ENCODE results near the gene MED13L. TPM values are rescaled to one million over a fixed set of nuclear protein-coding genes. Genes with fewer than 3 reads are reported as not detected.

MED13L gene
- total and polyA plus RNA-seq, 2 of the 4 experiments (the other 2 are of a cell fraction): 17.9 to 49.1 TPM

DNA sequence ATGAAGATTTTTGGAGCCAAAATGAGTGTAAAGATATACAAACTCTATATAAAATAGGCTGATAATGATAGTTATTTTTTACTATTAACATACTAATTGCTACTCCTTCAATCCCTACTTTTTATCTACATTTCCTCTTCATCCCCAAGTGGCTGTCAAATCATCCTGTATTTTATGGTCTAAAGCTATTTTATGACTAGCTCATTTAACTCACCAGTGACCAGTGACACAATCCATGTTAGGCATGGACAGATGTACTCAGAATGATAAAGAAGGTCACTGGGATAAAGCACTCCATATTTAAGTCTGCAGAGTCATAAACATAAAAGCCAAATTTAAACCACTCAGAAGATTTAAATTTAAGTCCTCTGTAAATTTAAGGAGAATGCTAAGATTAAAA is 183.0 kb downstream of the MED13L start:
- H3K4me1 ChIP-seq (ENCODE audit: control insufficient read depth, insufficient read depth, low read length): no peaks in the 10 kb centered on the region; the same call in 1 of the 2 replicates
- intact Hi-C loops (cut with micrococcal nuclease): no loop called here
- in situ Hi-C loops (cut with MboI; ENCODE audit: low sequenced_read_pairs): no loop called here

More for the DNA sequence above, 183.0 kb downstream of the MED13L start:
- no peak overlapping the region for H3K23ac ChIP-seq (ENCODE audit: low read depth, low read length)
- H3K27ac ChIP-seq (ENCODE audit: insufficient read depth, low read length): no peak overlapping the region
- dilution Hi-C loops (cut with HindIII; ENCODE audit: low sequenced_read_pairs, unreplicated experiment): no loop called here
- no peak overlapping the region for H3K14ac ChIP-seq (replicated peaks; ENCODE audit: low read depth, low read length)
- H3K9me1 ChIP-seq (ENCODE audit: insufficient read depth, low read length): peaks cover 3% of the 10 kb centered on the region; the same call in 1 of the 2 replicates
- peaks cover 13% of the 10 kb centered on the region for H4K20me1 ChIP-seq (ENCODE audit: insufficient read depth, low read length)
- DNase-seq (no peak), ATAC-seq (ENCODE audit: low read depth) (no peak)
- no peak overlapping the region for H3K4ac ChIP-seq (ENCODE audit: low read depth, low read length)
- H3K9ac ChIP-seq (ENCODE audit: low read depth, low read length): no peak overlapping the region
- H3K36me3 ChIP-seq (ENCODE audit: control insufficient read depth, insufficient read depth, low read length): 0 out of 2 replicates have a peak, but pooled peaks cover 1% of the 10 kb centered on the region
- peaks cover 12 to 52% of the 10 kb centered on the region in 2 experiments for H3K79me1 ChIP-seq (ENCODE audit: low read depth in 1 of 2, low read length in 2 of 2)
- no TSS peak for BruUV-seq (replicated peaks)
- no peak overlapping the region for H2BK5ac ChIP-seq (ENCODE audit: low read depth, low read length, poor library complexity, severe bottlenecking)
- no peak overlapping the region for H2AFZ ChIP-seq (replicated peaks; ENCODE audit: low read length, poor library complexity)
- no peak overlapping the region for H4K8ac ChIP-seq (ENCODE audit: low read depth in 2 of 2, low read length in 2 of 2)
- no peak overlapping the region for H3K18ac ChIP-seq (ENCODE audit: low read depth, low read length)
- POLR2A ChIA-PET (ENCODE audit: unreplicated experiment): no interaction called here
- H2BK20ac ChIP-seq (ENCODE audit: low read depth, low read length): no peak overlapping the region
- no peak overlapping the region for H4K91ac ChIP-seq (ENCODE audit: insufficient read depth, low read depth, low read length)
- no peak overlapping the region for H3K4me3 ChIP-seq (ENCODE audit: insufficient read depth, low read depth, low read length)
- H4K5ac ChIP-seq (ENCODE audit: low read depth, low read length): no peak overlapping the region
- no peak overlapping the region for H2BK15ac ChIP-seq (ENCODE audit: low read depth, low read length)
- no peak overlapping the region for H3K4me2 ChIP-seq (ENCODE audit: low read depth, low read length)
- H2AK9ac ChIP-seq (replicated peaks; ENCODE audit: low read depth, low read length, poor library complexity): no peak overlapping the region
- H2AK5ac ChIP-seq (ENCODE audit: low read depth, low read length): no peak overlapping the region
- CTCF ChIA-PET: no interaction called here
- H3K56ac ChIP-seq (ENCODE audit: extremely low read depth, insufficient read depth, low read length): no peak overlapping the region
- H3K27me3 ChIP-seq (ENCODE audit: control insufficient read depth, insufficient read depth, low read length): no peaks in the 10 kb centered on the region
- no peak overlapping the region for H2BK120ac ChIP-seq (ENCODE audit: low read depth, low read length)
- TF ChIP-seq SMC3 (IDR thresholded peaks at IDR 0.05; ENCODE audit: low read depth, low read length) (no peak), MAFK (IDR thresholded peaks at IDR 0.05; ENCODE audit: low read depth, low read length) (no peak), FOS (IDR thresholded peaks at IDR 0.05; ENCODE audit: low read depth, low read length) (no peak), NFE2L2 (IDR thresholded peaks at IDR 0.05; ENCODE audit: low read depth, low read length) (no peak), RFX5 (IDR thresholded peaks at IDR 0.05; ENCODE audit: low read depth, low read length) (no peak), CHD1 (IDR thresholded peaks at IDR 0.05; ENCODE audit: low read depth, low read length) (no peak), CEBPB (IDR thresholded peaks at IDR 0.05; ENCODE audit: low read depth, low read length) (no peak)
- no peaks in the 10 kb centered on the region for H3K9me3 ChIP-seq (ENCODE audit: control insufficient read depth, insufficient read depth, low read length)
